HG03066 (cell line): ENCODE results near the gene TUBB3.
"Not testable (repeated sequence)": the region's sequence is repeated elsewhere in the genome, so short reads cannot be mapped to it uniquely, and the experiment has no call there.

ENCODE experiments used
- ATAC-seq: cut with Tn5 transposase; IDR thresholded peaks from one replicate; pipeline ENCODE4 v1.9.1; 2021; ENCODE audit warnings: low read depth; ENCODE audit not compliant: unreplicated experiment

The TUBB3 gene

GRCh38 chr16:89915303-89916232 is 7.6 kb upstream of the TUBB3 start:
- no peak for ATAC-seq

DNA sequence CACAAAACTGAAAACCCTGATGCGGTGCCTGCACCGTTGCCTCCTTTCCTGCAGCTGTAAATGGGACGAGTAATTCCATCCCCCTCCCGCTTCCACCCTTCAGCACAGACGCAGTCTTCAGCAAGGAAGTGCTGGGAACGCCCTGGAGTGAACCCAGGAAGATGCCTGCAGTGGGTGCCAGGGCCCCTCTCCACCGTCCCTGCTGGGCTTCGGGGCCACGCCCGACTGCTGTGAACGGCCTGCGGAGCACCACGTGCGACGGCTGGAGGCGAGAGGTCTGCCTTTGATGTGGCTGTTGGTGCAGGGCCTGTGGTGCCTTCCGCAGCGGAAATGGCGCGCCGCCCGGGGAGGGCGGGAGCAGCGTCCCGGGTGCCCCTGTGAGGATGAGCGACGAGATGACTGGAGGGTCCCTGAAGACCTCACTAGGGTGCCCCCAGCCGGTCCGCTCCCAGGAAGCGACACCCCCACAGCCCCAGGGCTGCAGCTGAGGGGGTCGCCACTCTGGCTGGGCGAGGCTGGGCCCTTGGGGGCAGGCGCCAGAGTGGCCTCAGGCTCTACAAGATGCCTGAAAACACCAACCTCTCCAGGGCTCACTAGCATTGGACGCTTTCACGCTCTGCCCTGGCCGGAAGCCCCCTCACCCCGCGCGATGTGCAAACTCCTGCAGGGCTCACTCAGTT is 5.2 kb upstream of the TUBB3 start:
- ATAC-seq: peak; percentile 76

DNA sequence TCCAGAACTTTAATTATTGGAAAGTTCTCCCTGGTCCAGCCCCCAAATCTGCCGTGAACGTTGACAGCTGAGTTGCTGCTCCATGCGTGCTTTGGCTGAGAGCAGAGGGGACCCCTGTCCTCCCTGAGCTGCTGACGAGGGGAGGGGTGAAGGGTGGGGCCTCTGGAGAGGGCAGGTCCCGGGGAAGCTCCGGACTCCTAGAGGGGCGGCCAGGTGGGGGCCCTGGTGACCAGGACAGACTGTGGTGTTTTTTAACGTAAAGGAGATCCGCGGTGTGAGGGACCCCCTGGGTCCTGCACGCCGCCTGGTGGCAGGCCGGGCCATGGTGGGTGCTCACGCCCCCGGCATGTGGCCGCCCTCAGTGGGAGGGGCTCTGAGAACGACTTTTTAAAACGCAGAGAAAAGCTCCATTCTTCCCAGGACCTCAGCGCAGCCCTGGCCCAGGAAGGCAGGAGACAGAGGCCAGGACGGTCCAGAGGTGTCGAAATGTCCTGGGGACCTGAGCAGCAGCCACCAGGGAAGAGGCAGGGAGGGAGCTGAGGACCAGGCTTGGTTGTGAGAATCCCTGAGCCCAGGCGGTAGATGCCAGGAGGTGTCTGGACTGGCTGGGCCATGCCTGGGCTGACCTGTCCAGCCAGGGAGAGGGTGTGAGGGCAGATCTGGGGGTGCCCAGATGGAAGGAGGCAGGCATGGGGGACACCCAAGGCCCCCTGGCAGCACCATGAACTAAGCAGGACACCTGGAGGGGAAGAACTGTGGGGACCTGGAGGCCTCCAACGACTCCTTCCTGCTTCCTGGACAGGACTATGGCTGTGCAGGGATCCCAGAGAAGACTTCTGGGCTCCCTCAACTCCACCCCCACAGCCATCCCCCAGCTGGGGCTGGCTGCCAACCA is 4.4 kb upstream of the TUBB3 start, which contains the start of gene MC1R:
Gene MC1R, plus strand, starts transcription at position 410 of the 895 bp plus-strand sequence. Its CDS starts 397 bp downstream, at position 807.
- no peak for ATAC-seq

DNA sequence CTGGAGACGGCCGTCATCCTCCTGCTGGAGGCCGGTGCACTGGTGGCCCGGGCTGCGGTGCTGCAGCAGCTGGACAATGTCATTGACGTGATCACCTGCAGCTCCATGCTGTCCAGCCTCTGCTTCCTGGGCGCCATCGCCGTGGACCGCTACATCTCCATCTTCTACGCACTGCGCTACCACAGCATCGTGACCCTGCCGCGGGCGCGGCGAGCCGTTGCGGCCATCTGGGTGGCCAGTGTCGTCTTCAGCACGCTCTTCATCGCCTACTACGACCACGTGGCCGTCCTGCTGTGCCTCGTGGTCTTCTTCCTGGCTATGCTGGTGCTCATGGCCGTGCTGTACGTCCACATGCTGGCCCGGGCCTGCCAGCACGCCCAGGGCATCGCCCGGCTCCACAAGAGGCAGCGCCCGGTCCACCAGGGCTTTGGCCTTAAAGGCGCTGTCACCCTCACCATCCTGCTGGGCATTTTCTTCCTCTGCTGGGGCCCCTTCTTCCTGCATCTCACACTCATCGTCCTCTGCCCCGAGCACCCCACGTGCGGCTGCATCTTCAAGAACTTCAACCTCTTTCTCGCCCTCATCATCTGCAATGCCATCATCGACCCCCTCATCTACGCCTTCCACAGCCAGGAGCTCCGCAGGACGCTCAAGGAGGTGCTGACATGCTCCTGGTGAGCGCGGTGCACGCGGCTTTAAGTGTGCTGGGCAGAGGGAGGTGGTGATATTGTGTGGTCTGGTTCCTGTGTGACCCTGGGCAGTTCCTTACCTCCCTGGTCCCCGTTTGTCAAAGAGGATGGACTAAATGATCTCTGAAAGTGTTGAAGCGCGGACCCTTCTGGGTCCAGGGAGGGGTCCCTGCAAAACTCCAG is 3.4 kb upstream of the TUBB3 start:
- no peak for ATAC-seq

- ATAC-seq: no peak
These were observed 2.4 kb upstream of the TUBB3 start for GRCh38 chr16:89920723-89921122.

DNA sequence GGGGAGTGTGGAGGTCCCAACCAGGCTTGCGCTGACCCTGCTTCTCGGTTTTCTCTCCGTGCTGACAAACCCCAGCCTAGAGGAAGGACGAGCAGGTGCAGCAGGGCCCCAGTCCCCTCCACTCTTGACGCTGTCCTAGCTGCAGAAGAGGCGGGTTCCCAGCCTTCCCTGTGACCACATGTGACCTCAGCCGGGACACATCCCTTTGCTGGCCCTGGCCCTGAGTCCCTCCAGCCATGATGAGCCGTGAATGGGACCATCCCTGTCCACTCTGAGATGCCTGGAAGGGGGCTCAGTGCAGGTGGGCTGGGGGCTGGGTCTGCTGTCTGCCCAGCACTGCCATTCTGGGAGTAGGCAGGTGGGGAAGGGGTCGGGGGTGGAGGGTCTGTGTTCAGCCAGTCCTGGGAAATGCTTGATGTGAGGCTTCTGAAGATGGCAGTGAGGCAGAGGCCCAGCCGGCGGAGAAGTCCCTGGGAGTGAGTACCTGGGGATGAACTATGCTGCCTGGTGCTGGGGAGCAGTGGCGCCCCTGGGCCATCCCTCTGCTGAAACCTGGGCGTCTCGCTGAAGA is 1.9 kb upstream of the TUBB3 start:
- no peak for ATAC-seq

DNA sequence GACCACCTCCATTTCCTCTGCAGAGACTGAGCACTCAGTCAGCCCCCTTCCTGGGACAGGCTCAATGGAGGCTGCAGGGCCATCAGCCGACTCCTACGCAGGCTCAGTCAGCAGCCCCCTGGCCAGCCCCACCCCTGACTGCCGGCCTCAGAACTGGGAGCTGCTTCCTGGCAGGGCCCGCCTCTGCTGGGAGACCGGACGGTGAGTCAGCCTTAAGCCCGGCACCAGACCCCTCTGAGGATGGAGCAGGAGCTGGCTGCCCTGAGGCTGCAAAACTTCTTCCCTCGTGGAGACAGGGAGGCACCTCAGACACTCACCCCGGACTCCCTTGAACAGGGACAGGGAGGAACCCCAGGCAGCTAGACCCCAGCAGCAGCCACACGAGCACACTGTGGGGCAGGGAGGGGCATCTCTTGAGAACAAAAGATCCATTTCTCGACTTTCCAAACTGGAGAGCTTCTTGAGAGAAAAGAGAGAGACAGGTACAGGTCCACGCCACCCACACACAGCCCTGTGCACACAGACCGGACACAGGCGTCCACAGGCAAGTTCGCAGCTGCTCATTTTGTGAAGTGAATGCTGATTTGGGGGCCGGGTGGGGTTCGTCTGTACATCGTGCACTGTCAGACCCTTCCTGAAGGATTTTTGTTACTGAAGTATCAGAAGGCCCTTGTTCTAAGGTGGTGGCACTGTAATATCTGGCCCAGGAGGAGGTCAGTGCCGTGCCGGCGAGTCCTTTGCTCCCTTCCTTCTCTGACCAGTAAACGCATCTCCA is 1.3 kb upstream of the TUBB3 start:
- no peak for ATAC-seq

DNA sequence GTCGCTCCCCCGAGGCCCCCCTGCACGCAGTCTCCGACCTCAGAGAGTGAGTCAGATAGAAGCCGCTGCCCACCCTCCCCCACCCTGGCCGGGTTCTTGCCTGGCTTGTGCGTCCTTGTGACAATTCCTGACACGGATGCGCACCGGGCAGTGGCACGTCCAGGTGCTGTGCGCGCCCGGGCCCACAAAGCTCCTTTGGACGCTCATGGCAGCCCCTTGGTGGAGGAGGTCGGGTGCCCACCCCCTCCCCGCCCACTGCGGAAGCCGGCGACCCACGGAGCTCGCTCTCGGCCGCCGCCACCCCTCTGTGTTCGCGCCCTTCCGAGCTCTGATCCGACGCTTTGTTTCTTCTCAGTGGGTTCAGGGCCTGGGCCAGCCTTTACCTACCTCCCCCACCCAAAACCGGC is 662 bp upstream of the TUBB3 start:
- no peak for ATAC-seq

- ATAC-seq: no peak
These were observed 626 bp downstream of the TUBB3 start for GRCh38 chr16:89923640-89924296.

GRCh38 chr16:89924297-89924924 is 1.3 kb downstream of the TUBB3 start:
- no peak for ATAC-seq

GRCh38 chr16:89924925-89925307 is 1.8 kb downstream of the TUBB3 start:
- no peak for ATAC-seq

- no peak for ATAC-seq
These were observed 2.5 kb downstream of the TUBB3 start for GRCh38 chr16:89925596-89926079.

DNA sequence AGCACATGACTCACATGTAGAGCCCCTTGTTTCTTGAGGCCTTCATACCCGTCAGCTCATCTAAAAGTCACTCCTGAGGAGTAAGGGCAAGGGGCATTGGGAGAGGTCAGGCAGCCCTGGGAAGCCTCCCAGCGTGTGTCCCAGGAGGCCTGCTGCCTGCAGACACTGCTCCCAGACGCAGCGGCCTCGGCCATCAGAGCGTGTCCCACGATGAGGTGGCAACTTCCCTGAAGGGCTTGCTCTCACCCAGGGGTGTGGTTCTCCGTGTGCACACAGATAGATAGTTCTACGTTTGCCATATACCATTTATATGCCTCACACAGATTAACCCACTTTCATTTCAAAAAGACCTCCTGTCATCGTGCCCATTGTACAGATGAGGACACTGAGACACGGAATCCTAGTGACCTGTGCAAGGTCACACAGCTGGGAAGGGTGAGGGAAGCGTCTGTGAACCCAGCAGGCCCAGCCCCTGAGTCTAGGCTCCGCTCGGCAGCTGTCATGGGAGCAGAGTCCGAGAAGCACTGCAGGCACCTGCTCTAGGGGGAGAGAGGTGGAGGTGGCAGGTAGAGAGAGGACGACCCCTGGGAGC is 8.3 kb downstream of the TUBB3 start:
- ATAC-seq: no peak

- no peak for ATAC-seq
These were observed 8.8 kb downstream of the TUBB3 start for GRCh38 chr16:89931964-89932363.

DNA sequence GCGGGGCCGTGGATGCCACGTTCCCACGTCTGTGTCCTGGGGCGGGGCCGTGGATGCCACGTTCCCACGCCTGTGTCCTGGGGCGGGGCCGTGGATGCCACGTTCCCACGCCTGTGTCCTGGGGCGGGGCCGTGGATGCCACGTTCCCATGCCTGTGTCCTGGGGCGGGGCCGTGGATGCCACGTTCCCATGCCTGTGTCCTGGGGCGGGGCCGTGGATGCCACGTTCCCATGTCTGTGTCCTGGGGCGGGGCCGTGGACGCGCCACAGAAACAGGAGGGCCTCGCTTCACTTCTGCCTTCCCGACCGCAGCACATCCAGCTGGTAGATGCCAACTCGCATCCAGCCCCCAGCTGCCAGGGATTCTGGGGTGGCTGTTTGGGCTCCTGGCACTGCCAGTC is 10.9 kb downstream of the TUBB3 start:
- ATAC-seq: not testable (repeated sequence)

- ATAC-seq: no peak
These were observed 11.7 kb downstream of the TUBB3 start for GRCh38 chr16:89934611-89935553.
